MM.1S (cell line): ENCODE measurements around the gene HPCAL1.

Experiments
- DNase-seq: peaks from one replicate; pipeline ENCODE4 v3.0.0-alpha.2; 2015
- H2AFZ ChIP-seq: fragments of 300-600 bp; sonication (generic); 2 replicates; pipeline ENCODE4 v1.6.0; 2016; ENCODE audit warnings: antibody characterized with exemption, low read length
- H3F3A ChIP-seq: fragments of 300-600 bp; sonication (generic); 2 replicates; pipeline ENCODE4 v1.6.1; 2016; ENCODE audit warnings: mild to moderate bottlenecking, antibody characterized with exemption, low read length, moderate library complexity, mixed read lengths; ENCODE audit not compliant: insufficient read depth
- H3K27ac ChIP-seq: fragments of 300-600 bp; sonication (generic); 2 replicates; pipeline ENCODE4 v1.5.1; 2016; ENCODE audit warnings: mild to moderate bottlenecking, low read length
- H3K27me3 ChIP-seq: fragments of 300-600 bp; sonication (generic); replicated peaks from 2 replicates; pipeline ENCODE4 v1.6.0; 2016; ENCODE audit warnings: low read length; ENCODE audit not compliant: insufficient read depth
- H3K36me3 ChIP-seq: fragments of 300-600 bp; sonication (generic); replicated peaks from 2 replicates; pipeline ENCODE4 v1.6.1; 2016; ENCODE audit warnings: mild to moderate bottlenecking, low read length, mixed read lengths; ENCODE audit not compliant: insufficient read depth
- H3K4me1 ChIP-seq: fragments of 300-600 bp; sonication (generic); 2 replicates; pipeline ENCODE4 v1.6.1; 2016; ENCODE audit warnings: low read length, mixed read lengths
- H3K4me2 ChIP-seq: fragments of 300-600 bp; sonication (generic); 2 replicates; pipeline ENCODE4 v1.6.0; 2016; ENCODE audit warnings: low read depth, low read length
- H3K4me3 ChIP-seq: fragments of 300-600 bp; sonication (generic); 2 replicates; pipeline ENCODE4 v1.5.1; 2016; ENCODE audit warnings: low read length, mixed read lengths
- H3K79me2 ChIP-seq: fragments of 300-600 bp; sonication (generic); 2 replicates; pipeline ENCODE4 v1.6.1; 2016; ENCODE audit warnings: mixed run types, low read length, mixed read lengths
- H3K9ac ChIP-seq: fragments of 300-600 bp; sonication (generic); 2 replicates; pipeline ENCODE4 v1.6.1; 2016; ENCODE audit warnings: low read length, mixed read lengths
- H3K9me2 ChIP-seq: fragments of 300-600 bp; sonication (generic); replicated peaks from 2 replicates; pipeline ENCODE4 v1.6.1; 2016; ENCODE audit warnings: mild to moderate bottlenecking, low read length, mixed read lengths; ENCODE audit not compliant: insufficient read depth
- H3K9me3 ChIP-seq: fragments of 300-600 bp; sonication (generic); replicated peaks from 2 replicates; pipeline ENCODE4 v1.6.1; 2016; ENCODE audit warnings: mild to moderate bottlenecking, low read length, mixed read lengths; ENCODE audit not compliant: insufficient read depth
- H4K20me1 ChIP-seq: fragments of 300-600 bp; sonication (generic); 2 replicates; pipeline ENCODE4 v1.6.1; 2016; ENCODE audit warnings: mild to moderate bottlenecking, low read length, moderate library complexity, mixed read lengths; ENCODE audit not compliant: insufficient read depth
- EZH2 ChIP-seq: fragments of 300-600 bp; sonication (generic); optimal IDR thresholded peaks from 2 replicates; pipeline ENCODE3; 2017; ENCODE audit warnings: low read depth, mild to moderate bottlenecking, antibody characterized with exemption, low read length, mixed read lengths
- EZH2phosphoT487 ChIP-seq: fragments of 300-600 bp; sonication (generic); IDR thresholded peaks from 2 replicates; pipeline ENCODE4 v1.6.1; 2018; ENCODE audit warnings: antibody characterized with exemption, low read length
- TF ChIP-seq, protein P1 (sequence below): fragments of 300-600 bp; sonication (generic); IDR thresholded peaks from 2 replicates; pipeline ENCODE4 v1.5.1; 2016; ENCODE audit warnings: antibody characterized with exemption, low read length, mixed read lengths

HPCAL1 gene

DNA sequence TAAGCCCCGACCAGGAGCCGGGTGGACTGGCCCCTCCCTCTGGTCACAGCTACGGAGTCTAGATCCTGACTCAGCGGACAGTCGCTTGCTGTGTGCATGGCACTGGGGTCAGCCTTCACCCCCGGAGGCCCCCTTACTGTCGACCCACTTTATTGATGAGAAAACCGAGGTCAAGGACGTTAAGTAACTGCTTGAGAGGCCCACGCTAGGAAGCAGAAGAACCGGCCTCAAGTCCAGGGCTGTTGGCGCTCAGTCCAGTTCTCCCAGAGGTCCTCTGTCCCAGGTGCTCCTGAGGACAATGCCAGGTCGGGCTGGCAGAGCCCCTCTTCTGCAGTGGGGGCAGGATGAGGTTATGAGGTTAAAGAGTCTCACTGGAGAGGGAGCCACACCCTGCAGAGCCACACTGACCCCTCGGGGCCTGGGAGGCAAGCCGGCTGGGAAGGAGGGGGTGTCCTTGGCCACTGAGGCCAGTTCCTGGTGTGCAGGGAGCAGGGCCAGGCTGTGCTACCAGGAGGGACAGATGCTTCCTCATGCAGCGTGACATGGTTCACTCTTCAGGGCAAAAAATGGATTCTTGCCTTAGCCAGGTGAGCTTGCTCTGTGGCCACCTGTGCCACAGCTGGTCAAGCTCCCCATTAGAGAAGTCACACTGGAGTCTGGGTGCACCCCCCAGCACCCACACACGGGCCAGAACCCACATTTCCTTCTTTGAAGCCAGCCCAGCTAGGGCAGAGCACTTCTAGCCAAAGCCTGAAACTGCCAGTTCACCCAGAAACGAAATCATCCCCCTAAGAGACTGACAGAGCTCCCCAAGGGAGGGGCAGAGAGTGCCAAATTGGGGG lies 47.3 kb upstream of the HPCAL1 start:
- H3K9me2 ChIP-seq, result no peaks in the 10 kb centered on the region
- H2AFZ ChIP-seq, result no peak overlapping the region
- H3K4me1 ChIP-seq, result no peaks in the 10 kb centered on the region
- H4K20me1 ChIP-seq, result no peaks in the 10 kb centered on the region
- no peak overlapping the region for H3K27ac ChIP-seq
- no peaks in the 10 kb centered on the region for H3F3A ChIP-seq
- no peaks in the 10 kb centered on the region for H3K79me2 ChIP-seq
- DNase-seq, result no peak
- no peak overlapping the region for H3K4me3 ChIP-seq
- H3K9me3 ChIP-seq, result no peaks in the 10 kb centered on the region
- H3K27me3 ChIP-seq, result no peaks in the 10 kb centered on the region
- H3K36me3 ChIP-seq, result no peaks in the 10 kb centered on the region
- no peak overlapping the region for H3K9ac ChIP-seq
- H3K4me2 ChIP-seq, result no peak overlapping the region
- TF ChIP-seq EZH2, result no peak
- TF ChIP-seq, protein P1, sequence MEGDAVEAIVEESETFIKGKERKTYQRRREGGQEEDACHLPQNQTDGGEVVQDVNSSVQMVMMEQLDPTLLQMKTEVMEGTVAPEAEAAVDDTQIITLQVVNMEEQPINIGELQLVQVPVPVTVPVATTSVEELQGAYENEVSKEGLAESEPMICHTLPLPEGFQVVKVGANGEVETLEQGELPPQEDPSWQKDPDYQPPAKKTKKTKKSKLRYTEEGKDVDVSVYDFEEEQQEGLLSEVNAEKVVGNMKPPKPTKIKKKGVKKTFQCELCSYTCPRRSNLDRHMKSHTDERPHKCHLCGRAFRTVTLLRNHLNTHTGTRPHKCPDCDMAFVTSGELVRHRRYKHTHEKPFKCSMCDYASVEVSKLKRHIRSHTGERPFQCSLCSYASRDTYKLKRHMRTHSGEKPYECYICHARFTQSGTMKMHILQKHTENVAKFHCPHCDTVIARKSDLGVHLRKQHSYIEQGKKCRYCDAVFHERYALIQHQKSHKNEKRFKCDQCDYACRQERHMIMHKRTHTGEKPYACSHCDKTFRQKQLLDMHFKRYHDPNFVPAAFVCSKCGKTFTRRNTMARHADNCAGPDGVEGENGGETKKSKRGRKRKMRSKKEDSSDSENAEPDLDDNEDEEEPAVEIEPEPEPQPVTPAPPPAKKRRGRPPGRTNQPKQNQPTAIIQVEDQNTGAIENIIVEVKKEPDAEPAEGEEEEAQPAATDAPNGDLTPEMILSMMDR, result no peak
- no peak for TF ChIP-seq EZH2phosphoT487

DNA sequence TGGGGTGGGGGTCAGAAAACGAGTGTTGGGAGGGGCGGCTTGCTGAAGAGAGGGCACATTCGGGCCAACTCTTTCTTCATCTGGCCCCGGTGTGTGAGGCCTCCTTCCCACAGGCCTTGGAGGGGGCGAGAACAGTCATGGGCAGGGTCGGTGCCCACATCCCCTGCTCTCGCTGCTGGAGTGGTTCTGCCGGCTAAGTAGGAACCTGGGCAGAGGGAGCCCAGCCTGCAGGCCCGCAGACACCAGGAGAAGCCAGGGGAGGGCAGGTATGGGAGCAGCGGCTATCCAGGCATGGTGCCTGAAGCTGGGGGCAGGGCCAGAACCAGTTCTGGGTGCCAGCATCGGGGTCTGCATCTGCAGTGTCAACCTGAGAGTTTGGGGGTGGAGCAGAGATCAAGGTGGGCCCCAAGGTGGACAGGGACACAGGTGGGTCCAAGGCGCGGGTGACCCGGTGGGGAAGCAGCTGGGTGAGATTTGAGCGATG lies 46.6 kb upstream of the HPCAL1 start:
- H3K9me3 ChIP-seq, result no peaks in the 10 kb centered on the region
- H3K36me3 ChIP-seq, result no peaks in the 10 kb centered on the region
- H4K20me1 ChIP-seq, result no peaks in the 10 kb centered on the region
- H3K27me3 ChIP-seq, result no peaks in the 10 kb centered on the region
- H2AFZ ChIP-seq, result no peak overlapping the region
- TF ChIP-seq, protein P1, result no peak
- TF ChIP-seq EZH2 (no peak), EZH2phosphoT487 (no peak)
- H3K4me1 ChIP-seq, result no peaks in the 10 kb centered on the region
- DNase-seq, result no peak
- H3K79me2 ChIP-seq, result no peaks in the 10 kb centered on the region
- no peaks in the 10 kb centered on the region for H3K9me2 ChIP-seq
- no peaks in the 10 kb centered on the region for H3F3A ChIP-seq
- no peak overlapping the region for H3K4me3 ChIP-seq
- no peak overlapping the region for H3K9ac ChIP-seq
- H3K4me2 ChIP-seq, result no peak overlapping the region
- no peak overlapping the region for H3K27ac ChIP-seq

DNA sequence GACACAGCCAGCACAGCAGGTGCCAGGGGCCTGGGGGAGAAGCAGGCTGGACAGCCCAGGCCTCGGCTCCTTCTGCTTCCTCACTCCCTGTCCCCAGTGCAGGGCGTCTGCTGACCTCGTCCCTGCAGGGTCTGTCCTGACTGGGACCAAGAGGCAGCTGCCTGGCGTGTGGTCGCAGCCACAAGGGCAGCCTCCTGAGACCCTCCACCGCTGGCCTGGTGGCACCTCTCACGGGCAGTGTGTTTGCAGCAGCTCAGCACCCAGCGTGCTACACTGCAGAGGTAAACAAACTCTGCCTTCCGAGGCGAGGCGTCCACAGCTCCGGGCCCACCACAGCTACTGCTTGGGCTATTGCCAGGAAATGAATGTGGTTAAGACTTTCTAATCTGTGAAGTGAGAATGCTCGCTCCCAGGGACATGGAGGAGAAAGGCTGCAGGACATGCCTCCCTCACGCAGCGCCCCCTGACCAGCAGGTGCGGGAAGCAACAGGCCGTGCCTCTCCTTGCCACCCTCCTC lies 46.1 kb upstream of the HPCAL1 start:
- H3K79me2 ChIP-seq, result no peaks in the 10 kb centered on the region
- H3K27me3 ChIP-seq, result no peaks in the 10 kb centered on the region
- H3K4me3 ChIP-seq, result no peak overlapping the region
- no peak for DNase-seq
- H3K36me3 ChIP-seq, result no peaks in the 10 kb centered on the region
- no peaks in the 10 kb centered on the region for H3K4me1 ChIP-seq
- no peak overlapping the region for H2AFZ ChIP-seq
- H3K4me2 ChIP-seq, result no peak overlapping the region
- no peaks in the 10 kb centered on the region for H3K9me3 ChIP-seq
- no peaks in the 10 kb centered on the region for H4K20me1 ChIP-seq
- TF ChIP-seq, protein P1, result no peak
- TF ChIP-seq EZH2phosphoT487 (no peak), EZH2 (no peak)
- H3K9me2 ChIP-seq, result no peaks in the 10 kb centered on the region
- H3F3A ChIP-seq, result no peaks in the 10 kb centered on the region
- no peak overlapping the region for H3K27ac ChIP-seq
- no peak overlapping the region for H3K9ac ChIP-seq
